Smooth muscle cell (in vitro differentiated cells): Measurements from ENCODE around the gene ARHGAP22. TPM values are rescaled to one million over a fixed set of nuclear protein-coding genes. Genes with fewer than 3 reads are reported as not detected.

Experiments used
- DNase-seq: peaks from one replicate; lab custom pipeline; 2025; ENCODE audit not compliant: unreplicated experiment; lab: John Stamatoyannopoulos, UW
- H2AFZ ChIP-seq: fragments of 200-600 bp; sonication (generic); 2 replicates; pipeline ENCODE4 v1.6.0; 2016; ENCODE audit warnings: antibody characterized with exemption, low read depth, mild to moderate bottlenecking
- H3F3A ChIP-seq: fragments of 200-600 bp; sonication (generic); 2 replicates; pipeline ENCODE4 v1.6.0; 2017; ENCODE audit warnings: antibody characterized with exemption, low read depth
- H3K27ac ChIP-seq: fragments of 200-600 bp; sonication (generic); 2 replicates; pipeline ENCODE4 v1.5.1; 2016; ENCODE audit warnings: low read depth, mild to moderate bottlenecking
- H3K27me3 ChIP-seq: fragments of 200-600 bp; sonication (generic); 2 replicates; pipeline ENCODE4 v1.6.1; 2016; ENCODE audit warnings: low read depth, mild to moderate bottlenecking
- H3K36me3 ChIP-seq: fragments of 200-600 bp; sonication (generic); 2 replicates; pipeline ENCODE4 v1.5.1; 2016; ENCODE audit warnings: low read depth
- H3K4me1 ChIP-seq: fragments of 200-600 bp; sonication (generic); 2 replicates; pipeline ENCODE4 v1.5.1; 2016; ENCODE audit warnings: low read depth
- H3K4me2 ChIP-seq: fragments of 200-600 bp; sonication (generic); 2 replicates; pipeline ENCODE4 v1.6.0; 2016; ENCODE audit warnings: mild to moderate bottlenecking
- H3K4me3 ChIP-seq: fragments of 200-600 bp; sonication (generic); 2 replicates; pipeline ENCODE4 v1.5.1; 2016; ENCODE audit warnings: mild to moderate bottlenecking
- H3K79me2 ChIP-seq: fragments of 200-600 bp; sonication (generic); 2 replicates; pipeline ENCODE4 v1.6.0; 2016; ENCODE audit warnings: low read depth, mild to moderate bottlenecking
- H3K9ac ChIP-seq: fragments of 200-600 bp; sonication (generic); 2 replicates; pipeline ENCODE4 v1.6.0; 2016; ENCODE audit warnings: low read depth
- H3K9me3 ChIP-seq: fragments of 200-600 bp; sonication (generic); replicated peaks from 2 replicates; pipeline ENCODE4 v1.5.1; 2016; ENCODE audit warnings: low read depth
- H4K20me1 ChIP-seq: fragments of 200-600 bp; sonication (generic); 2 replicates; pipeline ENCODE4 v1.6.0; 2016; ENCODE audit warnings: low read depth
- WGBS: methylation state at CpG from one replicate; pipeline ENCODE4 v1.1.7; 2016; ENCODE audit warnings: low lambda C conversion rate; 5-methylcytosine and 5-hydroxymethylcytosine counted together
- polyA plus RNA-seq: library from polyadenylated mRNA; unstranded; fragments of >200 nt; fragmentation: Nextera tagmentation; extraction: Ambion mirVana; gene quantifications from 2 replicates; pipeline ENCODE4 v1.2.1, GENCODE V29; 2016
- total RNA-seq: library from RNA; depleted of rRNA; stranded (reverse); fragments of >200 nt; gene quantifications from 2 replicates; pipeline ENCODE4 v1.2.3, GENCODE V29; 2014
- TF ChIP-seq, protein P1 (sequence below): fragments of 200-600 bp; sonication (generic); IDR thresholded peaks from 2 replicates; pipeline ENCODE4 v1.5.1; 2017; ENCODE audit warnings: borderline replicate concordance, mild to moderate bottlenecking, antibody characterized with exemption; ENCODE audit not compliant: insufficient read depth, poor library complexity, severe bottlenecking

ARHGAP22 gene
- total and polyA plus RNA-seq, 2 experiments from 2014 or later = 1.8 to 8.8 TPM

DNA sequence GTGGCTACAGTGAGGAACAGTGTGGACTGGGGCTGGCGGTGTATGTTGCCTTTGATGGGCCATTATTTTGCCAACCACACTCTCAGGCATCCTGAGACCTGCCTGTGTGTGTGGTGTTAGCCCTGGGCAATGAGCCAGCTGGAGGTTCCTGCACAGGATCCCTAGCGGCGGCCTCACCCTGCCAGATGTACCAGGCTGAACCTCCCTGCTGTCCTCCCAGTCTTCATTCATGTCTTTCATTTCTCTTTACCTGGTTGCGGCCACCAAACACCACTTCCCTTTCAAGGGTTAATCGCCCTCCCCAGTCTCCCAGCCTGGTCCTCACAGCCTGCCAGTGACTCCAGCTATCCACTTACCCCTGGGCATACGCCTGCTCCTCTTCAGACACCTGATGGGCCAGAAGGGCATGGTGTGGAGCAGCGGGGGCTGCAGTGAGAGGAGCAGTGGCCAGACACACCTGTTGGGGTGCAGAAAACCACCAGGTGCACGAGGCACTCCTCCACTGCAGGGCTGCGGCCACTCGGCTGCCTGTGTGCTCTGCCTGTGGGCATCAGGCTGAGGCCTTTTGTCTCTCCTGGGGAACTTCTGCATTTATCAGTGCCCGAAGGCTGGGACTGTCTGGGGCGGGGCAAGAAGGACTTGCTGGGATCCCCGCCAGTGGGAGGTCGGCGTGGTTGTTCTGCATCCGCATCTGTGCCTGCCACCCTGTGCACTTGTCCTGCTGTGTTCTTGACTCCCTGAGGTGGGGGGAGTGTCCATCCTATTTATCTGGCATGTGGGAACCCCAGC is 111.6 kb downstream of the ARHGAP22 start:
- H3K27ac ChIP-seq = no peak overlapping the region
- H3K36me3 ChIP-seq = no peaks in the 10 kb centered on the region
- H3K9ac ChIP-seq = no peak overlapping the region
- DNase-seq = no peak
- H3K4me2 ChIP-seq = no peak overlapping the region
- no peaks in the 10 kb centered on the region for H3K4me1 ChIP-seq
- H3K27me3 ChIP-seq = no peaks in the 10 kb centered on the region
- TF ChIP-seq, protein P1, sequence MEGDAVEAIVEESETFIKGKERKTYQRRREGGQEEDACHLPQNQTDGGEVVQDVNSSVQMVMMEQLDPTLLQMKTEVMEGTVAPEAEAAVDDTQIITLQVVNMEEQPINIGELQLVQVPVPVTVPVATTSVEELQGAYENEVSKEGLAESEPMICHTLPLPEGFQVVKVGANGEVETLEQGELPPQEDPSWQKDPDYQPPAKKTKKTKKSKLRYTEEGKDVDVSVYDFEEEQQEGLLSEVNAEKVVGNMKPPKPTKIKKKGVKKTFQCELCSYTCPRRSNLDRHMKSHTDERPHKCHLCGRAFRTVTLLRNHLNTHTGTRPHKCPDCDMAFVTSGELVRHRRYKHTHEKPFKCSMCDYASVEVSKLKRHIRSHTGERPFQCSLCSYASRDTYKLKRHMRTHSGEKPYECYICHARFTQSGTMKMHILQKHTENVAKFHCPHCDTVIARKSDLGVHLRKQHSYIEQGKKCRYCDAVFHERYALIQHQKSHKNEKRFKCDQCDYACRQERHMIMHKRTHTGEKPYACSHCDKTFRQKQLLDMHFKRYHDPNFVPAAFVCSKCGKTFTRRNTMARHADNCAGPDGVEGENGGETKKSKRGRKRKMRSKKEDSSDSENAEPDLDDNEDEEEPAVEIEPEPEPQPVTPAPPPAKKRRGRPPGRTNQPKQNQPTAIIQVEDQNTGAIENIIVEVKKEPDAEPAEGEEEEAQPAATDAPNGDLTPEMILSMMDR = no peak
- no peaks in the 10 kb centered on the region for H3K9me3 ChIP-seq
- H3K79me2 ChIP-seq = no peaks in the 10 kb centered on the region
- H4K20me1 ChIP-seq = no peaks in the 10 kb centered on the region
- no peaks in the 10 kb centered on the region for H3F3A ChIP-seq
- 93% methylated on average over 16 of the region's 16 CpGs for WGBS
- H3K4me3 ChIP-seq = no peak overlapping the region
- H2AFZ ChIP-seq = no peak overlapping the region

GRCh38 chr10:48492201-48492600 is 112.7 kb downstream of the ARHGAP22 start:
- Histone ChIP-seq H3K36me3 (no peaks in the 10 kb centered on the region), H3F3A (no peaks in the 10 kb centered on the region), H3K9me3 (no peaks in the 10 kb centered on the region), H3K27ac (no peak overlapping the region), H3K4me1 (no peaks in the 10 kb centered on the region), H4K20me1 (no peaks in the 10 kb centered on the region), H3K9ac (no peak overlapping the region), H3K79me2 (no peaks in the 10 kb centered on the region), H2AFZ (no peak overlapping the region), H3K4me2 (no peak overlapping the region), H3K4me3 (no peak overlapping the region), H3K27me3 (no peaks in the 10 kb centered on the region)
- no peak for DNase-seq
- TF ChIP-seq, protein P1 = no peak
- 80% methylated on average over 2 of the region's 2 CpGs for WGBS

- no peak for DNase-seq
- TF ChIP-seq, protein P1 = no peak
- Histone ChIP-seq H4K20me1 (no peaks in the 10 kb centered on the region), H2AFZ (no peak overlapping the region), H3K4me1 (no peaks in the 10 kb centered on the region), H3K36me3 (no peaks in the 10 kb centered on the region), H3K4me2 (no peak overlapping the region), H3K9me3 (no peaks in the 10 kb centered on the region), H3K27ac (no peak overlapping the region), H3K4me3 (no peak overlapping the region), H3K27me3 (no peaks in the 10 kb centered on the region), H3K9ac (no peak overlapping the region), H3K79me2 (no peaks in the 10 kb centered on the region), H3F3A (no peaks in the 10 kb centered on the region)
- WGBS = 96% methylated on average over 13 of the region's 13 CpGs
These were observed 113.3 kb downstream of the ARHGAP22 start for GRCh38 chr10:48491392-48492139.
